Tibial artery (tissue), 4 donors: Measurements from ENCODE around the gene SH3BGRL2.

Source experiments
- DNase-seq, 2 donors: peaks; one replicate each; pipeline ENCODE4 v3.0.0-alpha.2; 2019
- H3K27ac ChIP-seq, 2 donors: fragments of 200-600 bp; sonication (generic) in 1 of 2; 1 replicate in 1 of 2; 2 replicates in 1 of 2; pipeline ENCODE4 v1.5.1; 2018 to 2019; ENCODE audit warnings: mild to moderate bottlenecking in 1 of 2
- H3K27me3 ChIP-seq, 2 donors: fragments of 200-600 bp; sonication (generic) in 1 of 2; one replicate each; pipeline versions ENCODE4 v1.5.1 to v1.6.0; 2016 to 2019
- H3K36me3 ChIP-seq, 3 donors: fragments of 200-600 bp; sonication (generic) in 2 of 3; one replicate each; pipeline ENCODE4 v1.5.1; 2016 to 2019; ENCODE audit warnings: mild to moderate bottlenecking in 2 of 3
- H3K4me1 ChIP-seq, 4 donors: fragments of 200-600 bp; sonication (generic) in 2 of 4; 1 replicate in 3 of 4; 2 replicates in 1 of 4; pipeline ENCODE4 v1.5.1; 2016 to 2019
- H3K4me3 ChIP-seq, 2 donors: fragments of 200-600 bp; sonication (generic) in 1 of 2; 1 replicate in 1 of 2; 2 replicates in 1 of 2; pipeline ENCODE4 v1.5.1; 2018 to 2019; ENCODE audit warnings: mild to moderate bottlenecking in 2 of 2
- H3K9me3 ChIP-seq, 3 donors: fragments of 200-600 bp; sonication (generic) in 1 of 3; one replicate each; pipeline ENCODE4 v1.5.1; 2016 to 2019
- CTCF ChIP-seq, 2 experiments: fragments of 200-600 bp in 1 of 2; fragments of 450-650 bp in 1 of 2; IDR thresholded peaks; one replicate each; pipeline ENCODE4 v1.5.1; 2017 to 2019; ENCODE audit warnings: antibody characterized with exemption in 2 of 2, mild to moderate bottlenecking in 1 of 2, moderate library complexity in 1 of 2
- intact Hi-C: fragments of 100-400 bp; cut with DNase I; formaldehyde crosslinking; loops from one replicate; pipeline ENCODE4 v1.15.0; 2023; ENCODE audit warnings: low total_unique reads

Gene SH3BGRL2

DNA sequence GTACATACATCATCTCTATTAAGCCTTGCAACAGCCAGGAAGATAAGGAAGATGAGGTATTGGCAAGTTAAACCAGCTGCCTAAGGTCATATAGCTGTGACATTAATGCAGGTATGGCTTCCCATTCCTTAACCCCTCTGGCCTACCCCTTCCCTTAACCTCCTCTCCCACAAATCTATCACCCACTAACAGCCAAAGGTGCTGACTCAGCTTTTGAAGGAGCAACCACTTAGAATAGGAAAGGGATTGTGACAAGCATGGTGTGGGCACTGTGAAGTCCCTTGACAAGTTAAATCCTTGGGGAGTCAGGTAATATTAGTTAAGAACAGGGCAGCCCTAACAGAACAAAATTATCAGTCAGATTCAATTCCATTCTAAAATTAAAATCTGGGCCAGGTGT is 5.4 kb upstream of the SH3BGRL2 start:
- TF ChIP-seq CTCF (IDR thresholded peaks at IDR 0.05), result no peak
- no peak for DNase-seq
- H3K4me3 ChIP-seq, result no peak overlapping the region
- intact Hi-C loops, result no loop called here
- H3K27me3 ChIP-seq, result no peaks in the 10 kb centered on the region
- no peaks in the 10 kb centered on the region for H3K36me3 ChIP-seq
- H3K4me1 ChIP-seq, result peaks cover 0 to 6% (median 4%) of the 10 kb centered on the region in 4 donors
- no peak overlapping the region for H3K27ac ChIP-seq
- no peaks in the 10 kb centered on the region for H3K9me3 ChIP-seq

- intact Hi-C loops, result no loop called here
- no peak overlapping the region for H3K4me3 ChIP-seq
- H3K36me3 ChIP-seq, result no peaks in the 10 kb centered on the region
- H3K27ac ChIP-seq, result no peak overlapping the region
- no peak for DNase-seq
- TF ChIP-seq CTCF (IDR thresholded peaks at IDR 0.05), result no peak
- H3K4me1 ChIP-seq, result peaks cover 0 to 14% (median 7%) of the 10 kb centered on the region in 4 donors
- no peaks in the 10 kb centered on the region for H3K27me3 ChIP-seq
- no peaks in the 10 kb centered on the region for H3K9me3 ChIP-seq
These were observed 4.3 kb upstream of the SH3BGRL2 start for GRCh38 chr6:79626811-79627210.

DNA sequence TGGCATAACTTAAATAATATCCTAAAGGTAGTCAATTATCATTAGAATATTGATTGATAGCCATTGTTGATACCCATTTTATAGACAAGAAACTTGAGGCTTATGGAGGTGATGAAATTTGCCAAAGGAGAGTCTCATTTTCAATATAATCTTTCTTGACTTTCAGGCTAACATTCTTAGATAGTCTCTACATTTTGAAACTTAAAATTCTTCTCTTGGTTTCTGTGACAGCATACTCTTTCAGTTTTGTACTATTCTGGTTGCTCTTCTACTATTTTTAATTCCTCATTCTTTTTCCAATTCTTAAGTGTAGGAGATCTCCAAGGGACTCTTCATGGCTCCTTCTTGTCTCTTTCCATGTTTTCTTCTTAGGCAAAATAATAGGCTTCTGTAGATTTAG is 3.7 kb upstream of the SH3BGRL2 start:
- Histone ChIP-seq H3K27ac (no peak overlapping the region), H3K27me3 (no peaks in the 10 kb centered on the region), H3K4me1 (peaks cover 0 to 15% (median 7%) of the 10 kb centered on the region in 4 donors), H3K36me3 (no peaks in the 10 kb centered on the region), H3K4me3 (no peak overlapping the region), H3K9me3 (no peaks in the 10 kb centered on the region)
- intact Hi-C loops, result no loop called here
- no peak for TF ChIP-seq CTCF (IDR thresholded peaks at IDR 0.05)
- no peak for DNase-seq

DNA sequence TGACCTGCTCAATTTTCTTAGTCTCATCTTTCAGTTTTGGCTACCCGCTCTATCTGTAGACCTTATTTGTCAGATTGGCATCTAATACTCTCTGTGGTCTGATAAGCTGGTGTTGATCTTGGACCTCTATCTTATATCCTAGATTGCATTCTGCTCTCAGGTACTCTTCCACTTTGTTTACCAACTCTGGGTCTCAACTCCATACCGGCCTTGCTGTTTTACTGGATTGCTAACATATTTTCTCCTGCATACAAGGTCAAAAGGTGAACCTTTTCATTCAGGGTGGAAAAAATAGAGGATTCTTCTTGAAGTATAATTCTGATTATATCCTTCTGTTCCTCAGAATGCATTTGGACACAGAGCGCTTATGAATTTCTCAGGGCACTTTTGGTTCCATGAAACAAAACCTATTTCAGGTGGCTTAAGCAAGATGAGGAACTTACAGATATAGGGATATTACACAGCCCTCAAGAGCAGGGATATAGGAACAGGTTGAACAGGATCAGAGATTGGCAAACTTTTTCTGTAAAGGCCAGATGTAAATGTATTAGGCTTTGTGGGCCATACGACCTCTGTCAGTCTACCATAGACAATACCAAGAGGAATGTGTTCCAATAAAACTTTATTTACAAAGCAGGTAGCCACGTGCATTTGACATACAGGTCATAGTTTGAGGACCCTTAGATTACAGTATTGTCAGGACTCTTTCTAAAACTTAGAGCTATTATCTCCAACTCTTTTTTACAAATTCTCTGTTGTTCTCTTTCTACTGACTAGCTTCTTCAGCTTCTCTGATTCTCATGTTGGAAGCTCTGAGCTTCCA is 2.5 kb upstream of the SH3BGRL2 start:
- Histone ChIP-seq H3K4me1 (peaks cover 0 to 15% (median 7%) of the 10 kb centered on the region in 4 donors), H3K27ac (no peak overlapping the region), H3K9me3 (no peaks in the 10 kb centered on the region), H3K4me3 (no peak overlapping the region), H3K27me3 (no peaks in the 10 kb centered on the region), H3K36me3 (no peaks in the 10 kb centered on the region)
- TF ChIP-seq CTCF (IDR thresholded peaks at IDR 0.05), result no peak
- DNase-seq, result no peak
- intact Hi-C loops, result no loop called here

- Histone ChIP-seq H3K27ac (no peak overlapping the region), H3K4me3 (peak overlapping the region; percentile 67)
- intact Hi-C loops, result no loop called here
These were observed 698 bp upstream of the SH3BGRL2 start for GRCh38 chr6:79630380-79630882.

More at GRCh38 chr6:79630380-79630882, 698 bp upstream of the SH3BGRL2 start:
- no peaks in the 10 kb centered on the region for H3K36me3 ChIP-seq
- H3K4me1 ChIP-seq, result peaks cover 0 to 22% (median 10%) of the 10 kb centered on the region in 4 donors
- no peak for TF ChIP-seq CTCF (IDR thresholded peaks at IDR 0.05)
- no peak for DNase-seq
- no peaks in the 10 kb centered on the region for H3K9me3 ChIP-seq
- no peaks in the 10 kb centered on the region for H3K27me3 ChIP-seq
